ENCODE measurements around the gene PKD2L2. TPM values are rescaled to one million over a fixed set of nuclear protein-coding genes. Genes with fewer than 3 reads are reported as not detected.
"Not testable (repeated sequence)": the region's sequence is repeated elsewhere in the genome, so short reads cannot be mapped to it uniquely, and the experiment has no call there.

PKD2L2 gene
- total and polyA plus RNA-seq, 8 donors: 0.05 to 0.23 TPM; not detected in 6

- no peak for TF ChIP-seq CTCF (IDR thresholded peaks at IDR 0.05)
- WGBS, 2 donors: 91% methylated on average over 6 of the region's 6 CpGs
- DNase-seq (no peak), FAIRE-seq (no peak), ATAC-seq (no peak)
- Histone ChIP-seq H3K4me3 (no peak overlapping the region), H3K27ac (no peak overlapping the region), H3K27me3 (no peaks in the 10 kb centered on the region), H3K9me3 (no peaks in the 10 kb centered on the region), H3K4me1 (no peaks in the 10 kb centered on the region), H3K36me3 (no peaks in the 10 kb centered on the region)
- intact Hi-C loops (cut with DNase I): no loop called here
Measured at GRCh38 chr5:137847687-137848086, 41.6 kb upstream of the PKD2L2 start.

GRCh38 chr5:137853165-137853564, 36.1 kb upstream of the PKD2L2 start:
- H3K4me3 ChIP-seq; intact Hi-C loops (cut with DNase I); ATAC-seq; FAIRE-seq; H3K27ac ChIP-seq; H3K9me3 ChIP-seq; DNase-seq; H3K4me1 ChIP-seq; H3K36me3 ChIP-seq; H3K27me3 ChIP-seq: not testable (repeated sequence)

- no peaks in the 10 kb centered on the region for H3K9me3 ChIP-seq
- DNase-seq (no peak), ATAC-seq (no peak), FAIRE-seq (no peak)
- no peaks in the 10 kb centered on the region for H3K36me3 ChIP-seq
- H3K27ac ChIP-seq: no peak overlapping the region
- 72 to 80% methylated on average over 3 of the region's 3 CpGs for WGBS, 2 donors
- peaks cover 0 to 3% (median 0%) of the 10 kb centered on the region in 3 donors for H3K4me1 ChIP-seq
- no peak for TF ChIP-seq CTCF (IDR thresholded peaks at IDR 0.05)
- no peaks in the 10 kb centered on the region for H3K27me3 ChIP-seq
- intact Hi-C loops (cut with DNase I): no loop called here
- no peak overlapping the region for H3K4me3 ChIP-seq
Measured at GRCh38 chr5:137856201-137856600, 33.1 kb upstream of the PKD2L2 start.

- 77 to 82% methylated on average over 5 of the region's 5 CpGs for WGBS, 2 donors
- no peaks in the 10 kb centered on the region for H3K27me3 ChIP-seq
- H3K9me3 ChIP-seq: no peaks in the 10 kb centered on the region
- ATAC-seq (no peak), FAIRE-seq (no peak), DNase-seq (no peak)
- H3K36me3 ChIP-seq: no peaks in the 10 kb centered on the region
- H3K4me3 ChIP-seq: no peak overlapping the region
- H3K27ac ChIP-seq: no peak overlapping the region
- peaks cover 0 to 3% (median 0%) of the 10 kb centered on the region in 3 donors for H3K4me1 ChIP-seq
- intact Hi-C loops (cut with DNase I): no loop called here
- TF ChIP-seq CTCF (IDR thresholded peaks at IDR 0.05): no peak
Measured at GRCh38 chr5:137856916-137857862, 32.1 kb upstream of the PKD2L2 start.

GRCh38 chr5:137858223-137858916, 30.9 kb upstream of the PKD2L2 start:
- Histone ChIP-seq H3K36me3 (no peaks in the 10 kb centered on the region), H3K4me1 (peaks cover 0 to 3% (median 0%) of the 10 kb centered on the region in 3 donors), H3K4me3 (no peak overlapping the region), H3K9me3 (no peaks in the 10 kb centered on the region), H3K27me3 (no peaks in the 10 kb centered on the region), H3K27ac (no peak overlapping the region)
- intact Hi-C loops (cut with DNase I): no loop called here
- DNase-seq (no peak), ATAC-seq (peak in 3 of 4 donors; percentile 50 to 72 (median 67)), FAIRE-seq (peak; percentile 93)
- no peak for TF ChIP-seq CTCF (IDR thresholded peaks at IDR 0.05)
- 45 to 52% methylated on average over 3 of the region's 3 CpGs for WGBS, 2 donors
